ENCODE data around the gene TMEM151B. TPM values are rescaled to one million over a fixed set of nuclear protein-coding genes. Genes with fewer than 3 reads are reported as not detected.
A peak's percentile ranks its signal among the peaks of the same experiment; 100 is the strongest.

The TMEM151B gene
- total and polyA plus RNA-seq, 9 of the 15 experiments (the other 6 are each of a cell fraction or from before 2014, with no cell fraction given) = not detected

GRCh38 chr6:44312901-44313788, 42.9 kb downstream of the TMEM151B start, which contains the start of gene AARS2 (continued):
- TF ChIP-seq ZNF318 (IDR thresholded peaks at IDR 0.05; ENCODE audit: borderline replicate concordance in 1 of 2, low read depth in 1 of 2) = no peak
- TF ChIP-seq CREB1 (IDR thresholded peaks at IDR 0.05) = peak; percentile 90
- TF ChIP-seq CREB1 (CRISPR knock-in tag; IDR thresholded peaks at IDR 0.05) = peak; percentile 84
- TF ChIP-seq ARID2 (IDR thresholded peaks at IDR 0.05) = peak; percentile 63
- TF ChIP-seq HDAC8 (tag; IDR thresholded peaks at IDR 0.05) = 0 out of 2 replicates have a peak, but pooled peaks have one; percentile 40
- TF ChIP-seq SOX6 (IDR thresholded peaks at IDR 0.05) = peak; percentile 74
- peak; percentile 58; the same call in 1 of the 2 replicates for TF ChIP-seq ZNF197 (CRISPR knock-in tag; IDR thresholded peaks at IDR 0.05; ENCODE audit: low read depth)
- no peak for TF ChIP-seq HMG20A (CRISPR knock-in tag; conservative IDR thresholded peaks at IDR 0.05)
- peak; percentile 84 for TF ChIP-seq FIP1L1 (IDR thresholded peaks at IDR 0.05; ENCODE audit: low read depth, low read length, poor library complexity, severe bottlenecking)
- peak; percentile 71 to 84; a peak in 3 of 4 replicates for TF ChIP-seq NONO (IDR thresholded peaks at IDR 0.05; ENCODE audit: low read depth in 2 of 2, low read length in 1 of 2)
- no peak for TF ChIP-seq TARDBP (IDR thresholded peaks at IDR 0.05)
- peak; percentile 85 for TF ChIP-seq ETV5 (CRISPR knock-in tag; IDR thresholded peaks at IDR 0.05; ENCODE audit: low read depth)
- TF ChIP-seq SIX5 (IDR thresholded peaks at IDR 0.05; ENCODE audit: borderline replicate concordance in 1 of 2, insufficient read depth in 1 of 2, low read depth in 1 of 2, low read length in 2 of 2) = peak in 1 of 2 experiments; percentile 36; a peak in 1 of 4 replicates
- TF ChIP-seq HES1 (IDR thresholded peaks at IDR 0.05; ENCODE audit: low read depth) = no peak
- TF ChIP-seq HOXB6 (CRISPR knock-in tag; IDR thresholded peaks at IDR 0.05; ENCODE audit: borderline replicate concordance) = no peak

Measured in K562 (cell line).